ENCODE measurements around the gene LDHD. TPM values are rescaled to one million over a fixed set of nuclear protein-coding genes. Genes with fewer than 3 reads are reported as not detected.
A peak's percentile ranks its signal among the peaks of the same experiment; 100 is the strongest.

Gene LDHD
- total and polyA plus RNA-seq, 9 of the 15 experiments (the other 6 are each of a cell fraction or from before 2014, with no cell fraction given) = 0.19 to 0.86 (median 0.54) TPM; not detected in 3

GRCh38 chr16:75064403-75065148, 52.0 kb downstream of the LDHD start (continued):
- TF ChIP-seq PRDM10 (IDR thresholded peaks at IDR 0.05; ENCODE audit: partially characterized antibody) = peak; percentile 77
- TF ChIP-seq DMBX1 (CRISPR knock-in tag; IDR thresholded peaks at IDR 0.05; ENCODE audit: borderline replicate concordance) = 0 out of 2 replicates have a peak, but pooled peaks have one; percentile 28
- TF ChIP-seq ZNF592 (IDR thresholded peaks at IDR 0.05) = peak; percentile 46; the same call in 1 of the 2 replicates
- TF ChIP-seq ZNF384 (IDR thresholded peaks at IDR 0.05; ENCODE audit: low read depth, low read length) = peak; percentile 92
- TF ChIP-seq RBBP5 (IDR thresholded peaks at IDR 0.05; ENCODE audit: borderline replicate concordance, insufficient read depth, low read length, poor library complexity, severe bottlenecking) = peak; percentile 41
- TF ChIP-seq MAX (CRISPR knock-in tag; IDR thresholded peaks at IDR 0.05) = peak; percentile 49
- TF ChIP-seq MLLT1 (IDR thresholded peaks at IDR 0.05) = no peak
- TF ChIP-seq ZNF79 (CRISPR knock-in tag; IDR thresholded peaks at IDR 0.05; ENCODE audit: low read depth) = 0 out of 2 replicates have a peak, but pooled peaks have one; percentile 6
- TF ChIP-seq ZBTB2 (IDR thresholded peaks at IDR 0.05) = no peak
- TF ChIP-seq BHLHE40 (IDR thresholded peaks at IDR 0.05; ENCODE audit: low read length) = peak; percentile 25; the same call in 1 of the 2 replicates
- peak; percentile 48; the same call in 1 of the 2 replicates for TF ChIP-seq PKNOX1 (IDR thresholded peaks at IDR 0.05)
